Stimulated activated CD4-positive, alpha-beta T cell treated with anti-CD3 and anti-CD28 coated beads, TNF-alpha, amount 100 ng/mL, for 4 hours (primary cell): ENCODE measurements around the gene CILP2.

Experiments used
- DNase-seq, 3 experiments: peaks; one replicate each; pipeline ENCODE4 v3.0.0-alpha.2; 2020; ENCODE audit warnings: low read depth in 3 of 3

The CILP2 gene

GRCh38 chr19:19543640-19544039 is 5.6 kb downstream of the CILP2 start:
- no peak for DNase-seq

GRCh38 chr19:19544257-19544953 is 6.3 kb downstream of the CILP2 start:
- no peak for DNase-seq

GRCh38 chr19:19544954-19545591 is 7.0 kb downstream of the CILP2 start:
- no peak for DNase-seq

GRCh38 chr19:19545707-19546106 is 7.6 kb downstream of the CILP2 start:
- DNase-seq: no peak

- DNase-seq: no peak
Measured at GRCh38 chr19:19546751-19547162, 8.7 kb downstream of the CILP2 start.

- no peak for DNase-seq
Measured at GRCh38 chr19:19547674-19548336, 9.7 kb downstream of the CILP2 start.

GRCh38 chr19:19548915-19549759 is 11.1 kb downstream of the CILP2 start:
- DNase-seq: no peak

- DNase-seq: no peak
Measured at GRCh38 chr19:19549804-19550464, 11.9 kb downstream of the CILP2 start.

GRCh38 chr19:19550485-19550929 is 12.4 kb downstream of the CILP2 start:
- DNase-seq: no peak

GRCh38 chr19:19550972-19551852 is 13.1 kb downstream of the CILP2 start:
- DNase-seq: no peak

GRCh38 chr19:19551853-19552192 is 13.8 kb downstream of the CILP2 start:
- DNase-seq: no peak

- no peak for DNase-seq
Measured at GRCh38 chr19:19552798-19553197, 14.7 kb downstream of the CILP2 start.

- no peak for DNase-seq
Measured at GRCh38 chr19:19553670-19554069, 15.6 kb downstream of the CILP2 start.

- DNase-seq: peak in 2 of 3 experiments; percentile 45 to 49
Measured at GRCh38 chr19:19554074-19555023, 16.3 kb downstream of the CILP2 start.

GRCh38 chr19:19558055-19558454 is 20.0 kb downstream of the CILP2 start:
- DNase-seq: no peak

- no peak for DNase-seq
Measured at GRCh38 chr19:19558636-19559035, 20.6 kb downstream of the CILP2 start.

- no peak for DNase-seq
Measured at GRCh38 chr19:19559931-19560330, 21.9 kb downstream of the CILP2 start.

- no peak for DNase-seq
Measured at GRCh38 chr19:19561946-19562664, 24.0 kb downstream of the CILP2 start.
